HEK293 (cell line): Measurements from ENCODE around the gene TCF7L1.
A peak's percentile ranks its signal among the peaks of the same experiment; 100 is the strongest.

Experiments
- CTCF ChIA-PET: fragments of 350-600 bp; formaldehyde crosslinking; extraction: SDS; loops from one replicate; lab custom pipeline; 2021; ENCODE audit warnings: antibody characterized with exemption; lab: Yijun Ruan, JAX
- POLR2A ChIA-PET: fragments of 300-600 bp; formaldehyde crosslinking; extraction: SDS; loops from one replicate; lab custom pipeline; 2020; ENCODE audit warnings: antibody characterized with exemption, inconsistent platforms; lab: Yijun Ruan, JAX
- H3K27ac ChIP-seq: fragments of 200-500 bp; sonication (Bioruptor generic); 2 replicates; pipeline ENCODE4 v1.5.1; 2014; ENCODE audit warnings: low read depth, low read length, control low read depth, inconsistent platforms; ENCODE audit errors: extremely low read depth
- H3K36me3 ChIP-seq, 2 experiments: fragments of 200-500 bp in 1 of 2; sonication (Bioruptor generic) in 1 of 2; 1 replicate in 1 of 2; 2 replicates in 1 of 2; pipeline ENCODE4 v1.5.1; 2014 to 2017; ENCODE audit warnings: inconsistent platforms in 2 of 2, low read length in 2 of 2; ENCODE audit not compliant: control insufficient read depth in 2 of 2, insufficient read depth in 1 of 2
- H3K4me1 ChIP-seq: fragments of 200-500 bp; sonication (Bioruptor generic); 2 replicates; pipeline ENCODE4 v1.5.1; 2014; ENCODE audit warnings: mild to moderate bottlenecking, low read length, inconsistent platforms; ENCODE audit not compliant: control insufficient read depth, insufficient read depth
- H3K4me3 ChIP-seq: 2 replicates; pipeline ENCODE4 v1.5.1; 2011; ENCODE audit warnings: low read depth, mild to moderate bottlenecking, control low read depth, low read length, moderate library complexity
- H3K9me3 ChIP-seq: fragments of 200-500 bp; sonication (Bioruptor generic); 2 replicates; pipeline ENCODE4 v1.5.1; 2014; ENCODE audit warnings: low read depth, low read length, inconsistent platforms; ENCODE audit not compliant: control insufficient read depth, insufficient read depth
- FEZF1 ChIP-seq: fragments of 450-650 bp; formaldehyde crosslinking; IDR thresholded peaks from 2 replicates; pipeline ENCODE4 v1.5.1; 2016; ENCODE audit warnings: missing biosample characterization, missing genetic modification characterization
- GLIS1 ChIP-seq: fragments of 450-650 bp; formaldehyde crosslinking; IDR thresholded peaks from 2 replicates; pipeline ENCODE4 v1.5.1; 2016; ENCODE audit warnings: missing biosample characterization, missing genetic modification characterization
- KLF1 ChIP-seq: fragments of 450-650 bp; formaldehyde crosslinking; IDR thresholded peaks from 2 replicates; pipeline ENCODE4 v1.5.1; 2016; ENCODE audit warnings: missing biosample characterization, missing genetic modification characterization
- KLF8 ChIP-seq: fragments of 450-650 bp; formaldehyde crosslinking; IDR thresholded peaks from 2 replicates; pipeline ENCODE4 v1.5.1; 2016; ENCODE audit warnings: missing biosample characterization, missing genetic modification characterization
- OSR2 ChIP-seq: fragments of 450-650 bp; formaldehyde crosslinking; IDR thresholded peaks from 2 replicates; pipeline ENCODE4 v1.5.1; 2016; ENCODE audit warnings: missing biosample characterization, missing genetic modification characterization
- PRDM4 ChIP-seq: fragments of 450-650 bp; formaldehyde crosslinking; IDR thresholded peaks from 2 replicates; pipeline ENCODE4 v1.5.1; 2017; ENCODE audit warnings: missing biosample characterization, missing genetic modification characterization
- PRDM6 ChIP-seq: fragments of 450-650 bp; formaldehyde crosslinking; IDR thresholded peaks from 2 replicates; pipeline ENCODE4 v1.5.1; 2017; ENCODE audit warnings: missing biosample characterization, missing genetic modification characterization
- SP7 ChIP-seq: fragments of 450-650 bp; formaldehyde crosslinking; IDR thresholded peaks from 2 replicates; pipeline ENCODE4 v1.5.1; 2016; ENCODE audit warnings: missing biosample characterization, missing genetic modification characterization
- WT1 ChIP-seq: fragments of 450-650 bp; formaldehyde crosslinking; IDR thresholded peaks from 2 replicates; pipeline ENCODE4 v1.5.1; 2016; ENCODE audit warnings: missing biosample characterization, missing genetic modification characterization
- YY1 ChIP-seq: fragments of 450-650 bp; formaldehyde crosslinking; IDR thresholded peaks from 2 replicates; pipeline ENCODE4 v1.5.1; 2018; ENCODE audit warnings: missing biosample characterization, missing genetic modification characterization
- ZBTB1 ChIP-seq: fragments of 450-650 bp; formaldehyde crosslinking; IDR thresholded peaks from 2 replicates; pipeline ENCODE4 v1.5.1; 2016; ENCODE audit warnings: missing biosample characterization, missing genetic modification characterization
- ZIC2 ChIP-seq: fragments of 450-650 bp; formaldehyde crosslinking; IDR thresholded peaks from 2 replicates; pipeline ENCODE4 v1.5.1; 2016; ENCODE audit warnings: missing biosample characterization, missing genetic modification characterization
- ZNF121 ChIP-seq: fragments of 450-650 bp; formaldehyde crosslinking; IDR thresholded peaks from 2 replicates; pipeline ENCODE4 v1.5.1; 2016; ENCODE audit warnings: missing biosample characterization, missing genetic modification characterization
- ZNF18 ChIP-seq: fragments of 450-650 bp; formaldehyde crosslinking; IDR thresholded peaks from 2 replicates; pipeline ENCODE4 v1.5.1; 2016; ENCODE audit warnings: missing biosample characterization, missing genetic modification characterization
- ZNF324 ChIP-seq: fragments of 450-650 bp; formaldehyde crosslinking; IDR thresholded peaks from 2 replicates; pipeline ENCODE4 v1.5.1; 2016; ENCODE audit warnings: missing biosample characterization, missing genetic modification characterization
- ZNF394 ChIP-seq: fragments of 450-650 bp; formaldehyde crosslinking; IDR thresholded peaks from 2 replicates; pipeline ENCODE4 v1.5.1; 2016; ENCODE audit warnings: missing biosample characterization, missing genetic modification characterization, mild to moderate bottlenecking, moderate library complexity, borderline replicate concordance
- ZNF423 ChIP-seq: fragments of 450-650 bp; formaldehyde crosslinking; IDR thresholded peaks from 2 replicates; pipeline ENCODE4 v1.5.1; 2016; ENCODE audit warnings: missing biosample characterization, missing genetic modification characterization
- ZNF426 ChIP-seq: fragments of 450-650 bp; formaldehyde crosslinking; IDR thresholded peaks from 2 replicates; pipeline ENCODE4 v1.5.1; 2017; ENCODE audit warnings: missing biosample characterization, missing genetic modification characterization, mild to moderate bottlenecking, inconsistent platforms, moderate library complexity
- ZNF639 ChIP-seq: fragments of 450-650 bp; formaldehyde crosslinking; IDR thresholded peaks from 2 replicates; pipeline ENCODE4 v1.5.1; 2016; ENCODE audit warnings: missing biosample characterization, missing genetic modification characterization
- ZNF76 ChIP-seq: fragments of 450-650 bp; formaldehyde crosslinking; IDR thresholded peaks from 2 replicates; pipeline ENCODE4; 2016; ENCODE audit warnings: low read depth, missing biosample characterization, missing genetic modification characterization, borderline replicate concordance
- ZNF843 ChIP-seq: fragments of 450-650 bp; formaldehyde crosslinking; IDR thresholded peaks from 2 replicates; pipeline ENCODE4 v1.5.1; 2016; ENCODE audit warnings: missing biosample characterization, missing genetic modification characterization
- ZSCAN23 ChIP-seq: fragments of 450-650 bp; formaldehyde crosslinking; IDR thresholded peaks from 2 replicates; pipeline ENCODE4 v1.5.1; 2016; ENCODE audit warnings: missing biosample characterization, missing genetic modification characterization
- TF ChIP-seq, protein P1 (sequence below): fragments of 450-650 bp; formaldehyde crosslinking; optimal IDR thresholded peaks from 2 replicates; pipeline ENCODE3; 2016; ENCODE audit warnings: missing biosample characterization, mild to moderate bottlenecking, missing genetic modification characterization
- TF ChIP-seq, protein P2 (sequence below): fragments of 450-650 bp; formaldehyde crosslinking; IDR thresholded peaks from 2 replicates; pipeline ENCODE4 v1.5.1; 2017; ENCODE audit warnings: missing biosample characterization, mild to moderate bottlenecking, missing genetic modification characterization, moderate library complexity
- TF ChIP-seq, protein P3 (sequence below): fragments of 450-650 bp; formaldehyde crosslinking; IDR thresholded peaks from 2 replicates; pipeline ENCODE4 v1.5.1; 2017; ENCODE audit warnings: missing biosample characterization, missing genetic modification characterization

The TCF7L1 gene

GRCh38 chr2:85178980-85179411, 45.8 kb downstream of the TCF7L1 start:
- POLR2A ChIA-PET: no interaction called here
- no peaks in the 10 kb centered on the region for H3K9me3 ChIP-seq
- peak; percentile 75 for TF ChIP-seq FEZF1
- peak; percentile 66 for TF ChIP-seq ZNF423
- peak; percentile 80 for TF ChIP-seq GLIS1 (tag by site-specific recombination)
- TF ChIP-seq ZNF18 (tag by site-specific recombination): no peak
- TF ChIP-seq ZNF394 (tag by site-specific recombination): peak; percentile 43; the same call in 1 of the 2 replicates
- peak; percentile 99 for TF ChIP-seq PRDM4 (tag by site-specific recombination)
- peak; percentile 90 for TF ChIP-seq ZIC2 (tag by site-specific recombination)
- no peak for TF ChIP-seq ZNF121 (tag by site-specific recombination)
- TF ChIP-seq PRDM6: peak; percentile 88
- 0 out of 2 replicates have a peak, but pooled peaks have one; percentile 43 for TF ChIP-seq ZNF843
- TF ChIP-seq OSR2 (tag by site-specific recombination): peak; percentile 89
- TF ChIP-seq ZSCAN23: no peak
- TF ChIP-seq, all 188 proteins: peak for 9
- Histone ChIP-seq H3K27ac (no peak overlapping the region), H3K4me3 (no peak overlapping the region), H3K36me3 (no peaks in the 10 kb centered on the region), H3K4me1 (peaks cover 18% of the 10 kb centered on the region)
- CTCF ChIA-PET: interaction anchor here (0.6 to 1.1 kb wide), 3 partner anchors 21 to 209 kb away, joined by 3 to 4 read pairs (median 3); no protein-coding TSS in a partner anchor

DNA sequence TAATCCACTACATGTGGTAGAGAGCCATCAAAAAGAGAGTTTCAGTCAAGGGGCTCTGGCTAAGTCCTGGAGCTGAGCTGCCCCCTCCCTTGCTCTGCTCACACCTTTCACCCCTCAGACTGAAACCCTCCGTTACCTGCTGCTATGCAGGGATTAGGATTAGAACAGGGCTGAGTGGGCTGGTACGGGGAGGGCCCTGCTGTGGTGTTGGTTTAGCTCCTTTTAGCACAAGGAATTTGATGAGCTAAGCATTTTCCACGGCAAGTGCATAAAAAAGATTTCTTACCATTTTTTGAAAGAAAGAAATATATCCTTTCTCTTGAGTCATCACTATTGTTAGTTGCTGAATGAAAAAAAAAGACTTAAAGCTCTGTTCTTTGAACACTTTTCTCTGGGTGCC, 46.3 kb downstream of the TCF7L1 start:
- Histone ChIP-seq H3K36me3 (no peaks in the 10 kb centered on the region), H3K4me1 (peaks cover 18% of the 10 kb centered on the region), H3K27ac (no peak overlapping the region)
- CTCF ChIA-PET: interaction anchor here (0.6 to 3.7 kb wide), 4 partner anchors 20 to 210 kb away, joined by 3 to 14 read pairs (median 4); no protein-coding TSS in a partner anchor
- TF ChIP-seq KLF1 (tag by site-specific recombination) (no peak), SP7 (tag by site-specific recombination) (no peak), ZBTB1 (no peak), ZNF639 (tag by site-specific recombination) (no peak), WT1 (tag by site-specific recombination) (no peak), ZNF324 (tag by site-specific recombination) (no peak), ZNF426 (tag by site-specific recombination) (no peak), YY1 (tag by site-specific recombination) (no peak), KLF8 (tag by site-specific recombination) (no peak), ZNF76 (tag by site-specific recombination) (no peak)
- TF ChIP-seq, protein P1, sequence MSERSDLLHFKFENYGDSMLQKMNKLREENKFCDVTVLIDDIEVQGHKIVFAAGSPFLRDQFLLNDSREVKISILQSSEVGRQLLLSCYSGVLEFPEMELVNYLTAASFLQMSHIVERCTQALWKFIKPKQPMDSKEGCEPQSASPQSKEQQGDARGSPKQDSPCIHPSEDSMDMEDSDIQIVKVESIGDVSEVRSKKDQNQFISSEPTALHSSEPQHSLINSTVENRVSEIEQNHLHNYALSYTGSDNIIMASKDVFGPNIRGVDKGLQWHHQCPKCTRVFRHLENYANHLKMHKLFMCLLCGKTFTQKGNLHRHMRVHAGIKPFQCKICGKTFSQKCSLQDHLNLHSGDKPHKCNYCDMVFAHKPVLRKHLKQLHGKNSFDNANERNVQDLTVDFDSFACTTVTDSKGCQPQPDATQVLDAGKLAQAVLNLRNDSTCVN (tag by site-specific recombination): no peak
- TF ChIP-seq, protein P2, sequence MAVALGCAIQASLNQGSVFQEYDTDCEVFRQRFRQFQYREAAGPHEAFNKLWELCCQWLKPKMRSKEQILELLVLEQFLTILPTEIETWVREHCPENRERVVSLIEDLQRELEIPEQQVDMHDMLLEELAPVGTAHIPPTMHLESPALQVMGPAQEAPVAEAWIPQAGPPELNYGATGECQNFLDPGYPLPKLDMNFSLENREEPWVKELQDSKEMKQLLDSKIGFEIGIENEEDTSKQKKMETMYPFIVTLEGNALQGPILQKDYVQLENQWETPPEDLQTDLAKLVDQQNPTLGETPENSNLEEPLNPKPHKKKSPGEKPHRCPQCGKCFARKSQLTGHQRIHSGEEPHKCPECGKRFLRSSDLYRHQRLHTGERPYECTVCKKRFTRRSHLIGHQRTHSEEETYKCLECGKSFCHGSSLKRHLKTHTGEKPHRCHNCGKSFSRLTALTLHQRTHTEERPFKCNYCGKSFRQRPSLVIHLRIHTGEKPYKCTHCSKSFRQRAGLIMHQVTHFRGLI: no peak
- TF ChIP-seq, protein P3, sequence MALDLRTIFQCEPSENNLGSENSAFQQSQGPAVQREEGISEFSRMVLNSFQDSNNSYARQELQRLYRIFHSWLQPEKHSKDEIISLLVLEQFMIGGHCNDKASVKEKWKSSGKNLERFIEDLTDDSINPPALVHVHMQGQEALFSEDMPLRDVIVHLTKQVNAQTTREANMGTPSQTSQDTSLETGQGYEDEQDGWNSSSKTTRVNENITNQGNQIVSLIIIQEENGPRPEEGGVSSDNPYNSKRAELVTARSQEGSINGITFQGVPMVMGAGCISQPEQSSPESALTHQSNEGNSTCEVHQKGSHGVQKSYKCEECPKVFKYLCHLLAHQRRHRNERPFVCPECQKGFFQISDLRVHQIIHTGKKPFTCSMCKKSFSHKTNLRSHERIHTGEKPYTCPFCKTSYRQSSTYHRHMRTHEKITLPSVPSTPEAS (tag by site-specific recombination): no peak
- TF ChIP-seq, all 188 proteins: peak for 0
- POLR2A ChIA-PET: interaction anchor here (1.7 kb wide), 1 partner anchor 16 kb away, joined by 4 read pairs; no protein-coding TSS in a partner anchor
- H3K4me3 ChIP-seq: no peak overlapping the region
- no peaks in the 10 kb centered on the region for H3K9me3 ChIP-seq
